ENCODE results near the gene SPTBN1. TPM values are rescaled to one million over a fixed set of nuclear protein-coding genes. Genes with fewer than 3 reads are reported as not detected.
A peak's percentile ranks its signal among the peaks of the same experiment; 100 is the strongest.
"Not testable (repeated sequence)": the region's sequence is repeated elsewhere in the genome, so short reads cannot be mapped to it uniquely, and the experiment has no call there.

Gene SPTBN1
- total and polyA plus RNA-seq, 4 experiments from 2014 or later = 2.9 to 121 (median 87.3) TPM

GRCh38 chr2:54512663-54513362, 56.7 kb downstream of the SPTBN1 start:
- no peak overlapping the region for H3K4me3 Mint-ChIP-seq
- no peak overlapping the region for H3K27ac ChIP-seq (ENCODE audit: low read depth, low read length)
- POLR2A ChIA-PET (ENCODE audit: partially characterized antibody) = no interaction called here
- no peaks in the 10 kb centered on the region for H3K4me1 ChIP-seq (ENCODE audit: insufficient read depth, low read length)
- H3K27ac Mint-ChIP-seq = no peak overlapping the region
- no peaks in the 10 kb centered on the region for H3K4me1 Mint-ChIP-seq
- H3K27me3 ChIP-seq (ENCODE audit: insufficient read depth, low read length) = no peaks in the 10 kb centered on the region
- CTCF ChIA-PET (ENCODE audit: partially characterized antibody) = interaction anchor here (0.6 to 1.4 kb wide), 3 partner anchors 12 to 194 kb away, joined by 3 to 4 read pairs (median 4); no protein-coding TSS in a partner anchor
- no peak for DNase-seq
- H3K9me3 ChIP-seq (ENCODE audit: control insufficient read depth in 1 of 2, low read length in 2 of 2) = no peaks in the 10 kb centered on the region
- no peaks in the 10 kb centered on the region for H3K9me3 Mint-ChIP-seq
- H3K27me3 Mint-ChIP-seq = no peaks in the 10 kb centered on the region
- H3K36me3 ChIP-seq (ENCODE audit: insufficient read depth, low read length) = no peaks in the 10 kb centered on the region
- intact Hi-C loops (cut with micrococcal nuclease) = no loop called here
- no peak overlapping the region for H3K4me3 ChIP-seq (ENCODE audit: low read length in 2 of 2)
- H3K36me3 Mint-ChIP-seq = no peaks in the 10 kb centered on the region

GRCh38 chr2:54513363-54513715, 57.2 kb downstream of the SPTBN1 start:
- no peak overlapping the region for H3K27ac ChIP-seq (ENCODE audit: low read depth, low read length)
- no peaks in the 10 kb centered on the region for H3K27me3 Mint-ChIP-seq
- DNase-seq = no peak
- no peaks in the 10 kb centered on the region for H3K9me3 Mint-ChIP-seq
- no peaks in the 10 kb centered on the region for H3K9me3 ChIP-seq (ENCODE audit: control insufficient read depth in 1 of 2, low read length in 2 of 2)
- H3K36me3 Mint-ChIP-seq = no peaks in the 10 kb centered on the region
- H3K4me1 ChIP-seq (ENCODE audit: insufficient read depth, low read length) = no peaks in the 10 kb centered on the region
- ChIA-PET CTCF (ENCODE audit: partially characterized antibody) (interaction anchor here (0.6 to 1.4 kb wide), 4 partner anchors 11 to 193 kb away, joined by 3 to 4 read pairs (median 4); no protein-coding TSS in a partner anchor), POLR2A (ENCODE audit: partially characterized antibody) (no interaction called here)
- no peak overlapping the region for H3K27ac Mint-ChIP-seq
- no peaks in the 10 kb centered on the region for H3K27me3 ChIP-seq (ENCODE audit: insufficient read depth, low read length)
- H3K4me3 Mint-ChIP-seq = no peak overlapping the region
- H3K4me1 Mint-ChIP-seq = no peaks in the 10 kb centered on the region
- H3K36me3 ChIP-seq (ENCODE audit: insufficient read depth, low read length) = no peaks in the 10 kb centered on the region
- intact Hi-C loops (cut with micrococcal nuclease) = no loop called here
- H3K4me3 ChIP-seq (ENCODE audit: low read length in 2 of 2) = no peak overlapping the region

- Histone ChIP-seq H3K27me3 (ENCODE audit: insufficient read depth, low read length) (no peaks in the 10 kb centered on the region), H3K4me1 (ENCODE audit: insufficient read depth, low read length) (no peaks in the 10 kb centered on the region), H3K27ac (ENCODE audit: low read depth, low read length) (no peak overlapping the region), H3K36me3 (ENCODE audit: insufficient read depth, low read length) (no peaks in the 10 kb centered on the region), H3K4me3 (ENCODE audit: low read length in 2 of 2) (no peak overlapping the region), H3K9me3 (ENCODE audit: control insufficient read depth in 1 of 2, low read length in 2 of 2) (no peaks in the 10 kb centered on the region)
- ChIA-PET CTCF (ENCODE audit: partially characterized antibody) (no interaction called here), POLR2A (ENCODE audit: partially characterized antibody) (no interaction called here)
- H3K4me3 Mint-ChIP-seq = no peak overlapping the region
- H3K4me1 Mint-ChIP-seq = no peaks in the 10 kb centered on the region
- H3K27ac Mint-ChIP-seq = no peak overlapping the region
- DNase-seq = no peak
- H3K36me3 Mint-ChIP-seq = no peaks in the 10 kb centered on the region
- H3K27me3 Mint-ChIP-seq = peaks cover 0 to 2% of the 10 kb centered on the region in 2 donors
- intact Hi-C loops (cut with micrococcal nuclease) = no loop called here
- H3K9me3 Mint-ChIP-seq = no peaks in the 10 kb centered on the region
These were observed 58.9 kb downstream of the SPTBN1 start for GRCh38 chr2:54514822-54515569.

DNA sequence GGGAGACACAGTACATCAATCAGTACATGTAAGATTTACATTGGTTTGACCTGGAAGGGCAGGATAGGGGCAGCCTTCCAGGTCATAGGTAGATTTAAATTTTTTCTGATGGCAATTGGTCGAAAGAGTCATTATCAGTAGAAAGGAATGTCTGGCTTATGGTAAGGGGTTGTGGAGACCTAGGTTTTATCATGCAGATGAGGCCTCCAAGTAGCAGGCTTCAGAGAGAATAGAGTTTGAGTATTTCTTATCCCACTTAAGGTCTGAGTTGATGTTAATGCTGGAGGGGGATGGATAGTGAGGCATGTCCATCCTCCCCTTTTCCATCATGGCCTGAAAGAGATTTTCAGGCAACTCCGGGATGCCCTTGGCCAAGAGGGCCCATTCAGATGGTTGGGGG, 60.7 kb downstream of the SPTBN1 start:
- Histone ChIP-seq H3K9me3 (ENCODE audit: control insufficient read depth in 1 of 2, low read length in 2 of 2) (no peaks in the 10 kb centered on the region), H3K27me3 (ENCODE audit: insufficient read depth, low read length) (no peaks in the 10 kb centered on the region), H3K27ac (ENCODE audit: low read depth, low read length) (no peak overlapping the region), H3K4me1 (ENCODE audit: insufficient read depth, low read length) (no peaks in the 10 kb centered on the region), H3K4me3 (ENCODE audit: low read length in 2 of 2) (no peak overlapping the region), H3K36me3 (ENCODE audit: insufficient read depth, low read length) (no peaks in the 10 kb centered on the region)
- H3K4me3 Mint-ChIP-seq = no peak overlapping the region
- peaks cover 0 to 3% of the 10 kb centered on the region in 2 donors for H3K27me3 Mint-ChIP-seq
- ChIA-PET POLR2A (ENCODE audit: partially characterized antibody) (no interaction called here), CTCF (ENCODE audit: partially characterized antibody) (interaction anchor here (1.0 to 1.4 kb wide), 2 partner anchors 149 to 188 kb away, joined by 3 to 9 read pairs; no protein-coding TSS in a partner anchor)
- DNase-seq = no peak
- intact Hi-C loops (cut with micrococcal nuclease) = no loop called here
- H3K36me3 Mint-ChIP-seq = no peaks in the 10 kb centered on the region
- H3K9me3 Mint-ChIP-seq = no peaks in the 10 kb centered on the region
- H3K4me1 Mint-ChIP-seq = no peaks in the 10 kb centered on the region
- H3K27ac Mint-ChIP-seq = no peak overlapping the region

DNA sequence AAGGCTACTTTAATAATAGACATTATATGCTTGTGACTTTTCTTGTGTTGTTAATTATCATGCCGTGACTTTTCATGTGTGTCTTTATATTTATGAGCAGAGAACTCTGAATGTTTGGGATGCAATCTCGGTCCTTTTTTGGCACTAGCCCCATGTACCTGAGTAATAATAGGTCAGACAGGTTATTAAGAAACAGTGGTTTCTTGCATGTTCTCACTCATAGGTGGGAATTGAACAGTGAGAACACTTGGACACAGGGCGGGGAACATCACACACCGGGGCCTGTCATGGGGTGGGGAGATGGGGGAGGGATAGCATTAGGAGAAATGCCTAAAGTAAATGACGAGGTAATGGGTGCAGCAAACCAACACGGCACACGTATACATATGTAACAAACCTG, 61.9 kb downstream of the SPTBN1 start:
- POLR2A ChIA-PET (ENCODE audit: partially characterized antibody); H3K36me3 ChIP-seq (ENCODE audit: insufficient read depth, low read length); intact Hi-C loops (cut with micrococcal nuclease); H3K9me3 ChIP-seq (ENCODE audit: control insufficient read depth in 1 of 2, low read length in 2 of 2); H3K27ac ChIP-seq (ENCODE audit: low read depth, low read length); H3K27me3 ChIP-seq (ENCODE audit: insufficient read depth, low read length); H3K4me3 Mint-ChIP-seq; H3K4me1 Mint-ChIP-seq; H3K9me3 Mint-ChIP-seq; DNase-seq; H3K27ac Mint-ChIP-seq; H3K27me3 Mint-ChIP-seq; H3K36me3 Mint-ChIP-seq; H3K4me3 ChIP-seq (ENCODE audit: low read length in 2 of 2); H3K4me1 ChIP-seq (ENCODE audit: insufficient read depth, low read length): not testable (repeated sequence)
- CTCF ChIA-PET (ENCODE audit: partially characterized antibody) = interaction anchor here (1.4 kb wide), 1 partner anchor 187 kb away, joined by 9 read pairs; no protein-coding TSS in a partner anchor

DNA sequence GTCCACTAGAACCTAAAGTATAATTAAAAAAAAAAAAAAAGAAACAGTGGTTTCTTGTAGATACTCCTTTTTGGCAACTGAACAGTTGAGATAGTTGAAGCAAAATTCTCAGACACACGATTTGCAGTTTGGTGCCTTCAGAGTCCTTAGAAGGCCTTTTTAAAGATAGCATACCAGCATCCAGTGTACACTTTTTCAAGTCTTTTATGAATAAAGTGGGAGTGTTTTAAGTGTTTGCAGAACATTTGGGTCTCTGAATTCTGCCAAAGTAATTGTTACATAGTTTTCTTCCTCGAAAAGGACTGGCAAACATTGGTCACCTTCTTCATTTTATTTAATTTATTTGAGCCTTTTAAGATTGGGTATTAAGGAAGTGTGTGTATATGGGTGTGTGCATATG, 62.3 kb downstream of the SPTBN1 start:
- Histone ChIP-seq H3K27ac (ENCODE audit: low read depth, low read length) (no peak overlapping the region), H3K9me3 (ENCODE audit: control insufficient read depth in 1 of 2, low read length in 2 of 2) (no peaks in the 10 kb centered on the region), H3K36me3 (ENCODE audit: insufficient read depth, low read length) (no peaks in the 10 kb centered on the region), H3K4me1 (ENCODE audit: insufficient read depth, low read length) (no peaks in the 10 kb centered on the region), H3K27me3 (ENCODE audit: insufficient read depth, low read length) (no peaks in the 10 kb centered on the region), H3K4me3 (ENCODE audit: low read length in 2 of 2) (no peak overlapping the region)
- Mint-ChIP-seq H3K27ac (no peak overlapping the region), H3K27me3 (peaks cover 0 to 5% of the 10 kb centered on the region in 2 donors), H3K36me3 (no peaks in the 10 kb centered on the region), H3K9me3 (no peaks in the 10 kb centered on the region), H3K4me1 (peaks cover 2 to 6% (median 4%) of the 10 kb centered on the region in 4 donors), H3K4me3 (no peak overlapping the region)
- intact Hi-C loops (cut with micrococcal nuclease) = no loop called here
- ChIA-PET POLR2A (ENCODE audit: partially characterized antibody) (no interaction called here), CTCF (ENCODE audit: partially characterized antibody) (interaction anchor here (10.9 kb wide), 1 partner anchor 187 kb away, joined by 250 read pairs; no protein-coding TSS in a partner anchor)
- DNase-seq = no peak

DNA sequence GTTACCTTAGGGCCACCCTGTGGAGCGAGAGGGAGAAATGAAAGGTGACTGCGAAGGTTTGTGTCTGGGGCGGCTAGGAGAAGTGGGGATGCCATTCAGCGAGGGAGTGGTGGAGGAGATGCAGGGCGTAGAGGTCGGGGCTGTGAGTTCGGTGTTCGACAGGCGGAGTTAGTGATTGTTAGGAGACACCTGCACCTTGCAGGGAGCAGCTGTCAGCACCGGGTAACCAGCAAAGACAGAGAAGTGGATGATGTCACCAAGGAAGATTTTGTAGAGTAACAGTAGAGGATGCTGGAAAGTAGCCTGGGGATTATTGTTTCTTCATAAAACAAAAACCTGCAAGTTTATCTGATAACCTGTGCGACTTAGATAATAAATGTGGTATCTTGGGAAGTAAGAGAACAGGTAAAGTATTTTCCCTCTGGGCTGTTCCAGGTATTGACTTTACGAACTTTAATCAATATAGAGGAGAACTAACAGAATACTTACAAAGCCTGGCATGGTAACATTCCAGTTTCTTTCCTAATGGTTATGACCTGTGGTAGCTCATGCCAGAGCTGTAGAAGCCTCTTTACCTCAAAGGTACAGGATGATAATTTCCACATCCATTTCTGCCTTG, 63.8 kb downstream of the SPTBN1 start:
- peak overlapping the region in 1 of 8 donors; percentile 22 for H3K4me3 Mint-ChIP-seq
- H3K27me3 Mint-ChIP-seq = peaks cover 0 to 5% of the 10 kb centered on the region in 2 donors
- H3K27ac ChIP-seq (ENCODE audit: low read depth, low read length) = no peak overlapping the region
- peaks cover 4 to 6% (median 5%) of the 10 kb centered on the region in 4 donors for H3K4me1 Mint-ChIP-seq
- H3K36me3 Mint-ChIP-seq = no peaks in the 10 kb centered on the region
- intact Hi-C loops (cut with micrococcal nuclease) = loop anchor here (5.0 to 10.0 kb wide), 3 partner anchors 97 to 495 kb away; no protein-coding TSS in a partner anchor
- peak overlapping the region in 2 of 7 donors; percentile 22 to 30 for H3K27ac Mint-ChIP-seq
- no peaks in the 10 kb centered on the region for H3K27me3 ChIP-seq (ENCODE audit: insufficient read depth, low read length)
- POLR2A ChIA-PET (ENCODE audit: partially characterized antibody) = no interaction called here
- no peaks in the 10 kb centered on the region for H3K9me3 ChIP-seq (ENCODE audit: control insufficient read depth in 1 of 2, low read length in 2 of 2)
- no peaks in the 10 kb centered on the region for H3K9me3 Mint-ChIP-seq
- CTCF ChIA-PET (ENCODE audit: partially characterized antibody) = interaction anchor here (1.3 to 10.9 kb wide), 7 partner anchors 35 to 656 kb away, joined by 3 to 250 read pairs (median 37); no protein-coding TSS in a partner anchor
- no peak overlapping the region for H3K4me3 ChIP-seq (ENCODE audit: low read length in 2 of 2)
- no peaks in the 10 kb centered on the region for H3K4me1 ChIP-seq (ENCODE audit: insufficient read depth, low read length)
- DNase-seq = no peak
- H3K36me3 ChIP-seq (ENCODE audit: insufficient read depth, low read length) = no peaks in the 10 kb centered on the region
